Measurements from ENCODE around the gene SORCS2. TPM values are rescaled to one million over a fixed set of nuclear protein-coding genes. Genes with fewer than 3 reads are reported as not detected.
A peak's percentile ranks its signal among the peaks of the same experiment; 100 is the strongest.

SORCS2 gene
- polyA plus RNA-seq, 4 donors, result 6.7 to 9.8 (median 8.7) TPM

GRCh38 chr4:7313991-7314390, 121.7 kb downstream of the SORCS2 start:
- DNase-seq (ENCODE audit: low read depth in 4 of 4, low spot score in 3 of 4), result no peak

- no peak for DNase-seq (ENCODE audit: low read depth in 4 of 4, low spot score in 3 of 4)
Observed at GRCh38 chr4:7315286-7315685, 122.9 kb downstream of the SORCS2 start.

- DNase-seq (ENCODE audit: low read depth in 4 of 4, low spot score in 3 of 4), result no peak
Observed at GRCh38 chr4:7315935-7316334, 123.6 kb downstream of the SORCS2 start.

- no peak for DNase-seq (ENCODE audit: low read depth in 4 of 4, low spot score in 3 of 4)
Observed at GRCh38 chr4:7319024-7319423, 126.7 kb downstream of the SORCS2 start.

- DNase-seq (ENCODE audit: low read depth in 4 of 4, low spot score in 3 of 4), result no peak
Observed at GRCh38 chr4:7320206-7320797, 128.0 kb downstream of the SORCS2 start.

GRCh38 chr4:7322166-7322991, 130.0 kb downstream of the SORCS2 start:
- DNase-seq (ENCODE audit: low read depth in 4 of 4, low spot score in 3 of 4), result peak in 3 of 4 donors; percentile 43 to 65 (median 46)

GRCh38 chr4:7323461-7323871, 131.1 kb downstream of the SORCS2 start:
- DNase-seq (ENCODE audit: low read depth in 4 of 4, low spot score in 3 of 4), result no peak

- DNase-seq (ENCODE audit: low read depth in 4 of 4, low spot score in 3 of 4), result no peak
Observed at GRCh38 chr4:7323872-7324650, 131.7 kb downstream of the SORCS2 start.

GRCh38 chr4:7324651-7325121, 132.3 kb downstream of the SORCS2 start:
- DNase-seq (ENCODE audit: low read depth in 4 of 4, low spot score in 3 of 4), result no peak

GRCh38 chr4:7325541-7325940, 133.2 kb downstream of the SORCS2 start:
- no peak for DNase-seq (ENCODE audit: low read depth in 4 of 4, low spot score in 3 of 4)

- DNase-seq (ENCODE audit: low read depth in 4 of 4, low spot score in 3 of 4), result no peak
Observed at GRCh38 chr4:7326306-7326692, 134.0 kb downstream of the SORCS2 start.

GRCh38 chr4:7326693-7327340, 134.5 kb downstream of the SORCS2 start:
- no peak for DNase-seq (ENCODE audit: low read depth in 4 of 4, low spot score in 3 of 4)

- DNase-seq (ENCODE audit: low read depth in 4 of 4, low spot score in 3 of 4), result no peak
Observed at GRCh38 chr4:7327341-7327885, 135.1 kb downstream of the SORCS2 start.

GRCh38 chr4:7328162-7328912, 136.0 kb downstream of the SORCS2 start:
- DNase-seq (ENCODE audit: low read depth in 4 of 4, low spot score in 3 of 4), result no peak

GRCh38 chr4:7328913-7329638, 136.7 kb downstream of the SORCS2 start:
- DNase-seq (ENCODE audit: low read depth in 4 of 4, low spot score in 3 of 4), result no peak

- DNase-seq (ENCODE audit: low read depth in 4 of 4, low spot score in 3 of 4), result no peak
Observed at GRCh38 chr4:7330031-7330596, 137.8 kb downstream of the SORCS2 start.

- no peak for DNase-seq (ENCODE audit: low read depth in 4 of 4, low spot score in 3 of 4)
Observed at GRCh38 chr4:7330811-7331681, 138.7 kb downstream of the SORCS2 start.

GRCh38 chr4:7331682-7332000, 139.3 kb downstream of the SORCS2 start:
- no peak for DNase-seq (ENCODE audit: low read depth in 4 of 4, low spot score in 3 of 4)
